Melanocyte of skin (primary cell): Measurements from ENCODE around the gene CIB2. TPM values are rescaled to one million over a fixed set of nuclear protein-coding genes. Genes with fewer than 3 reads are reported as not detected.

ENCODE experiments used
- small RNA-seq, 2 donors: library from RNA; depleted of rRNA; stranded (forward); fragments of <200 nt; gene quantifications; one replicate each; pipeline ENCODE3, GENCODE V24; 2012
- total RNA-seq, 2 donors: library from RNA; depleted of rRNA; stranded (reverse); fragments of >200 nt; gene quantifications; 2 replicates each; pipeline ENCODE4 v1.2.3, GENCODE V29; 2012

The CIB2 gene
- total RNA-seq: 10 to 100 TPM; 10.3 to 12.0 TPM

DNA sequence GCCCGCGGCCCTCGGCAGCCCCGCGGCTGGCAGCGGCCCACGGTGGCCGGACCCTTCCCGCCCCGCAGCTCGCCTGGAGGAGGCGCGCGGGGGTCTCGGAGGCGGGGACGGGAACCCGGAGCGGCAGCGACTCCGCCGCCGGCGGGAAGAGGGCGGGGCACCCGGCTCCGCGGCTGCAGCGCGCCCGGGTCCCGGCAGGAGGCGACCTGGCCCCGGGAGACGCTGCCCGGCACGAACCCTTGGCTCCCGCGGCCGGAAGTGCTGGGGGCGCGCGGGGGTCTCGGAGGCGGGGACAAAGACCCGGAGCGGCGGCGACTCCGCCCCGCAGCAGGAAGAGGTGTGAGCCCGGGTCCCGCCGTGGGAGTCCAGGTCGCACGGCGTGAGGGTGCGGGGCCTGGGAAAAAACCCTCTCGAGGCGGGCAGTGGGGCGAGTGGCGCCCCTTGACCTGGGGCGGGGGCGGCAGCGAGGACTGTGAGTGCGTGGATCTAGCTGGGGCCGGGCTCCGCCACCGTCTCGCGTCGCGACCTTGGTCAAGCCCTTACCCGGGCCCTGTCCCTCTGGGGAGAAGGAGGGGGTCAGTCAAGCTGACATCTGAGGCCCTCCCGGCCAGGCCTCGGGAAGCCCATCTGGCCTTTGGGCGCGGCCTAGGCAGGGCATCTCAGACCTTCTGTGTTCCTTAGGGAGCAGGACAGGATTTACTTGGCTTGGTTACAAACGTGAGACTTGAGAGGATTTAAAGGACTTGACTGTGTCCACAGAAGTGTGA, at the start of gene CIB2:
CIB2 (minus strand) TSS at position 151 of the 767 bp plus-strand sequence. CDS start 230 bp downstream, outside the sequence.

DNA sequence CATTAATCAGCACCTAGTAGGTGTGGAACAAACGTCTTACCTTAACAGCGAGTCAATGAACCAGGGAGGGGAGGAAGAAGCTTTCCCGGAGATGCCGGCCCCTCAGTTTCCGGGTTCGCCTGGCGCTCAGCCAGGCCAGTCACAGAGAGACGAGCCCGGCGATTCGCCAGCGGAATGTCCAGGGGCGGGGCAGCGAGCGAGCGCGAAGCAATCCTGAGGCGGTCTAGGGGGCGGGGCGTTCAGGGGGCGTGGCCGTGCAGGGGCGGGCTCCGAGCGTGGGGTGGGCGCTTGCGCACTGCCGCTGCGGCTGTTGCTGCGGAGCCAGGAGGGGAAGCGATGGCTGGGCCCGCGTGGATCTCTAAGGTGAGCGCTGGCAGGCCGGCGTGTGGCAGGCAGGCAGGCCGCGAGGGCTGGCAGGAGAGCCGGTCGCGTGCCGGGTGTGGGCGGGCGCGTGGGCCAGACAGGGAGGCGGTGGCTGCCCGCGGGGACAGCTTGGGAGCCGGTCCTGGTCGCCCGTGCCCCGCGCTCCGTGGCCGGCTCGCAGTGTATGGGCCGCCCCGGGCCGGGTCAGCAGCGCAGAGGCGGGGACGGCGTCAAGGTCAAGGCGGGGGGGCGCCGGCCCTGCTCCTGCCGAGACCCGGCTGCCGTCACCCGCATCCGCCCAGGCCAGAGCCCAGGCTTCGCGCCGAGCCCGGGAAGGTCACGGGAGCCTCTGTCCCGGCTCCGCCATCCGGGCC, 18.0 kb upstream of the CIB2 start, which contains the start of gene IDH3A:
IDH3A (plus strand) TSS at position 295 of the 737 bp plus-strand sequence; CDS start at position 337, 42 bp downstream.

DNA sequence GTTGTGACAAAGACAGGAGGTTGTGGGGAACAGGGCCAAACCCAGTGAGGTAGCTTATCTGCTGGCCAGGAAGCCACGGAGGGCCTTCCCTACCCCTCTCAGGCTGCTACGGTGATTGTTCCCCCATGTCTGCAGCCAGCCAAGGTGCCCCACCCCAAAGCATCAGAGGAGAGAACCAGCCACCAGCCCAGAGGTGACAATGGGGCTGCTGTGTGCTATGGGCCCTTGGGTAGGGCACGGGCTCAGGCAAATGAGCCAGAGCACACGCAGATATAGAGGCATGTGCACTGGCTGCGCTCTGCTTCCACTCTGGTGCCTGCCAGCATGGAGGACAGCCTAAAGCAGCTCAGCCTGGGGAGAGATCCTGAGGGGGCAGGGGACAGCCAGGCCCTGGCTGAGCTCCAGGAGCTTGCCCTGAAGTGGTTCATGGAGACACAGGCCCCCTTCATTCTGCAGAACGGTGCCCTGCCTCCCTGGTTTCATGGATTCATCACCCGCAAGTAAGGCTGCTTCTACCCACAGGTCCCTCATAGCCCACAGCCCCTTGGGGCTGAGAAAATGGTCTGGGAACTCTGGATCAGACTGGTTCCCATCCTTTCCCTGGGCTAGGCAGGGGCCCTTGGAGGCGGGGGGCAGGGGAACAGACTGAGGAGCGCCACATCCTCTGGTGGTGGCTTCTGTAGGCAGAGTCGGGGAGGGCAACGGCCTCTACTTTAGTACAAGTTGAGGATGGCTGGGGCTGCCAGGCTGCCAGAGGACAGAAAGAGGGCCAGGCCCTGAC, 38.8 kb downstream of the CIB2 start, which contains the start of gene SH2D7:
SH2D7 (plus strand) TSS at position 301 of the 781 bp plus-strand sequence; CDS start at position 325, 24 bp downstream.

DNA sequence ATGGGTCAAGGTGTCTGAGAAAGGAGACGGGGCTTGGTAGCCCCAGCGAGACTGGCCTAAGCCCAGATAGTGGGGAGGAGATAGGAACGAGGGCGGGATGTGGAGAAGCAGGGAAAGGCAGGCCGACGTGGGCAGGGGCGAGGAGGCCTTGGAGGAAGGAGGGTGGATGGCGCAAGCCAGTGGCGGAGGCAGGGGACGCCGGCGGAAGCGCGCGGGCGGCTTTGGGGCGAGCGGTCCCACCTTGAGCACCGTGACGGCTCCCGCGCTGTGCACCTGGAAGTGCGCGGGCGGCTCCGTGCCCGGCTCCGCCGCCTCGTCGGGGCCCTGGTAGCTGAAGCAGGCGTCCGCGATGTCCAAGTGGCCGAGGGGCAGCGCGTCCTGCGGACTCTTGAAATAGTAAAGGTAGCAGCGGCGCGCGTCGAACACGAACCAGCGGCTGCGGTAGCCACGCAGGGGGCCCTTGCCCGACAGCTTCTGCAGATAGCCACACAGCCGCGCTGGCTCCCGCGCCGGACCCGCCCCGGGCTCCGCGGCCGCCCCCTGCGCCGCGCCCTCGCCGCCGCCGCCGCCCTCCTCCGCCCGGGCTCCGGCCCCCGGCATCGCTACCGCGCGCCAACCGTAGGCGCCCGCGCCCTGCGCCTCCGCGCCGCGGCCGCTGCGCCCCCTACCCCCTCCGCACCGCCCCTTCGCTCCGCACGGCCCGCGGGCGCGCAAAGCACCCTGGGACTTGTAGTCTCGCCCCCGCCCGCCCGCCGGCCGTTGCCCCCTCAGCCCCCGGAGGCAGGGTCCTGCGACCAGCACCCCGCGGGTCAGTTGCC, 54.0 kb downstream of the CIB2 start, which contains the start of gene TBC1D2B:
TBC1D2B (minus strand) TSS at position 659 of the 818 bp plus-strand sequence; CDS start at position 600, 59 bp downstream.

Small RNA genes within 50 kb of the gene (small RNA-seq; reads per million reads assigned to genes)
- 0 reads per million in 2 donors for gene RF00092

Other genes with a start within 250 kb of the CIB2 start
- 10 to 100 TPM; 22.3 to 33.4 TPM for gene TBC1D2B, start 53.7 kb downstream of the CIB2 start, total RNA-seq
- not detected for gene SH2D7, start 38.9 kb downstream of the CIB2 start, total RNA-seq
- 10 to 100 TPM; 38.9 to 65.6 TPM for gene IDH3A, start 17.9 kb upstream of the CIB2 start, total RNA-seq
- gene ACSBG1, start 103.1 kb upstream of the CIB2 start, total RNA-seq: under 1 TPM; 0.33 to 0.34 TPM
- 10 to 100 TPM; 37.2 to 50.3 TPM for gene DNAJA4, start 133.1 kb upstream of the CIB2 start, total RNA-seq
- gene SKIC8, start 168.2 kb upstream of the CIB2 start, total RNA-seq: 100 to 1,000 TPM; 110 to 140 TPM
- not detected for gene CRABP1, start 208.9 kb upstream of the CIB2 start, total RNA-seq